RWPE2 (cell line): ENCODE measurements around the gene ZBTB20.
A peak's percentile ranks its signal among the peaks of the same experiment; 100 is the strongest.

ENCODE experiments used
- ATAC-seq: fragments of 200-7000 bp; cut with Tn5 transposase; 3 replicates; pipeline ENCODE4 v1.9.1; 2021; ENCODE audit warnings: low read depth
- DNase-seq: peaks from one replicate; pipeline ENCODE4 v3.0.0-alpha.2; 2020; ENCODE audit warnings: low spot score
- H3K27ac ChIP-seq: fragments of 450-650 bp; 2 replicates; pipeline ENCODE4 v1.5.1; 2017; ENCODE audit warnings: mild to moderate bottlenecking; ENCODE audit not compliant: poor library complexity, severe bottlenecking
- H3K27me3 ChIP-seq: fragments of 250-450 bp; sonication (Bioruptor Pico); 2 replicates; pipeline ENCODE4 v1.5.1; 2021; ENCODE audit warnings: mild to moderate bottlenecking, moderate library complexity; ENCODE audit not compliant: insufficient read depth, poor library complexity, severe bottlenecking
- H3K36me3 ChIP-seq: fragments of 250-450 bp; sonication (Bioruptor Pico); 2 replicates; pipeline ENCODE4 v1.5.1; 2020; ENCODE audit warnings: low read depth, mild to moderate bottlenecking, moderate library complexity
- H3K4me1 ChIP-seq: fragments of 250-450 bp; sonication (Bioruptor Pico); 2 replicates; pipeline ENCODE4 v1.5.1; 2021; ENCODE audit warnings: mild to moderate bottlenecking, moderate library complexity; ENCODE audit not compliant: insufficient read depth, poor library complexity, severe bottlenecking
- H3K4me3 ChIP-seq: fragments of 250-450 bp; sonication (Bioruptor Pico); 2 replicates; pipeline ENCODE4 v1.5.1; 2021; ENCODE audit warnings: mild to moderate bottlenecking, moderate library complexity; ENCODE audit not compliant: severe bottlenecking
- H3K9me3 ChIP-seq: fragments of 250-450 bp; sonication (Bioruptor Pico); 2 replicates; pipeline ENCODE4 v1.5.1; 2021; ENCODE audit warnings: mild to moderate bottlenecking, moderate library complexity; ENCODE audit not compliant: severe bottlenecking
- TF ChIP-seq, protein P1 (sequence below): fragments of 450-650 bp; IDR thresholded peaks from one replicate; pipeline ENCODE4 v1.5.1; 2017; ENCODE audit warnings: mild to moderate bottlenecking, moderate library complexity; ENCODE audit not compliant: poor library complexity, severe bottlenecking

The ZBTB20 gene

DNA sequence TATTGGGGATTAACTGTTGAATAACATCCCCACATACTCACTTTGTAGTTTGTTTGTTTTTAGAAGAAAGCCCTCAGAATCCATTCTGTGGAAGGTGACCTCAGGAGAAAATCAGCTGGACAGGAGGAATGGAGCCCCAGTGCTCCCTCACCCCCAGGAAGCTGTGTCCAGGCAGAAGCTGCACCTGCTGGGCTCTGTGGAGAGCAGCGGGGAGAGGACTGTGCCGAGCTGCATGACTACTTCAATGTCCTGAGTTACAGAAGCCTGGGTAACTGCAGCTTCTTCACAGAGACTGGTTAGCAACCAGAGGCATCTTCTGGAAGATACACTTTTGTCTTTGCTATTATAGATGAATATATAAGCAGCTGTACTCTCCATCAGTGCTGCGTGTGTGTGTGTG, 839.3 kb downstream of the ZBTB20 start:
- H3K4me1 ChIP-seq, result no peaks in the 10 kb centered on the region
- H3K9me3 ChIP-seq, result no peaks in the 10 kb centered on the region
- H3K27me3 ChIP-seq, result no peaks in the 10 kb centered on the region
- ATAC-seq, result no peak
- no peak overlapping the region for H3K4me3 ChIP-seq
- TF ChIP-seq, protein P1, sequence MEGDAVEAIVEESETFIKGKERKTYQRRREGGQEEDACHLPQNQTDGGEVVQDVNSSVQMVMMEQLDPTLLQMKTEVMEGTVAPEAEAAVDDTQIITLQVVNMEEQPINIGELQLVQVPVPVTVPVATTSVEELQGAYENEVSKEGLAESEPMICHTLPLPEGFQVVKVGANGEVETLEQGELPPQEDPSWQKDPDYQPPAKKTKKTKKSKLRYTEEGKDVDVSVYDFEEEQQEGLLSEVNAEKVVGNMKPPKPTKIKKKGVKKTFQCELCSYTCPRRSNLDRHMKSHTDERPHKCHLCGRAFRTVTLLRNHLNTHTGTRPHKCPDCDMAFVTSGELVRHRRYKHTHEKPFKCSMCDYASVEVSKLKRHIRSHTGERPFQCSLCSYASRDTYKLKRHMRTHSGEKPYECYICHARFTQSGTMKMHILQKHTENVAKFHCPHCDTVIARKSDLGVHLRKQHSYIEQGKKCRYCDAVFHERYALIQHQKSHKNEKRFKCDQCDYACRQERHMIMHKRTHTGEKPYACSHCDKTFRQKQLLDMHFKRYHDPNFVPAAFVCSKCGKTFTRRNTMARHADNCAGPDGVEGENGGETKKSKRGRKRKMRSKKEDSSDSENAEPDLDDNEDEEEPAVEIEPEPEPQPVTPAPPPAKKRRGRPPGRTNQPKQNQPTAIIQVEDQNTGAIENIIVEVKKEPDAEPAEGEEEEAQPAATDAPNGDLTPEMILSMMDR, result no peak
- DNase-seq, result no peak
- H3K27ac ChIP-seq, result no peak overlapping the region
- H3K36me3 ChIP-seq, result no peaks in the 10 kb centered on the region

DNA sequence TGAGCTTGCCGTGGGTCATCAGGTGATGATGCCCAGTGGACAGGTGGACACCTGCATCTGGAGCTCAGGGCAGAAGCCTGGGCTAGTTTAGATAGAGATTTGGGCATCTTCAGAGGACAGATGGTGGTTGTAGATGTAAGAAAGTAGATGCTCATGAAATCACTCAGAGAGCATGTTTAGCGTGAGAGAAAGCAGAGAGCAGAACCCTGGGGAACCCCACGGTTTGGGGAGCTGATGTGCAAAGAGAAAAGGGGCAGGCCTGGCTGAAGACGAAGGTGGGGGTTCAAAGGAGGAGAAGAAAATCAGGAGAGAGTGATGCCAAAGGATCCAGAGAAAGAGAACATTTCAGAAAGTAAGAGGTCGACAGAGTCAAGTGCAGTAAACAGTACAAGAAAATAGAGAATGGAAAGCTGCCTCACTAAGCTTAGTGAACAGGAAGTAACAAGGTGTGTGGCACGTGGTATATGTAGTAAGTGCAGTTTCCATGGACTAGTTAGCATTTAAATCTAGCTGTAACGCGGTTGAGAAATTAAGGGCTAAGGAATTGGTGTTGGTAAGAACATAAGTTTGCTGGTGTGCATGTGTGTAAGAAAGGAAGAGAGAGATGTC, 839.8 kb downstream of the ZBTB20 start:
- H3K36me3 ChIP-seq, result no peaks in the 10 kb centered on the region
- no peak overlapping the region for H3K4me3 ChIP-seq
- H3K4me1 ChIP-seq, result no peaks in the 10 kb centered on the region
- no peak for ATAC-seq
- DNase-seq, result no peak
- no peaks in the 10 kb centered on the region for H3K9me3 ChIP-seq
- H3K27ac ChIP-seq, result no peak overlapping the region
- TF ChIP-seq, protein P1, result no peak
- H3K27me3 ChIP-seq, result no peaks in the 10 kb centered on the region

DNA sequence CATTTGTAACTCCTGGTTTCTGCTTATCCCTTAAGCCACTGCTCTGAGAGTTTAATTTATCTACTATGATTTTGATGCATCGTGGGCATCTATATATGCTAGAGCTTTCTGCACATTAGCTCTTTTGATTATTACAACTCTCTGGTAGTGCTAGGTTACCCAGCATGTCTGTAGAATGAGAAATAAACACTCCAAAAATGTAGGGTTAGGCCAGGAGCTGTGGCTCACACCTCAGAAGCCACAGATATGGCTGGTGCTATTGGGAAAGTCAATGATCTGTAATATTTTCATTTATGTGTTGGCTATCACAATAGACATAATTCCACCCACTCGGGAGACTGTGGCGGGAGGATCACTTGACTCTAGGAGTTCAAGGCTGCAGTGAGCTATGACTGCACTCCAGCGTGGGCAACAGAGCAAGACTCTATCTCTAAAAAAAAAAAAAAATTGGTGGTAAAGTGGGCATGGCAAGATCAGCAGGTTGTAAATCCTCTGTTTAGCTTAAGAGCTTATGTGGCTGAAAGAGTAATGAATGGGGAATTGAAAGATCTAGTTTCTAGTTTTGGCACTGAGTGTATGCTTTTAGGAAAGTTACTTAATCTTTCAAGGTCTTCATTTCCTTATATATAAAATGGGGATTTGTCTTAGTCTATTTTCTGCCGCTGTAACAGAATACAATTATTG, 847.0 kb downstream of the ZBTB20 start:
- ATAC-seq, result no peak
- H3K36me3 ChIP-seq, result no peaks in the 10 kb centered on the region
- H3K4me3 ChIP-seq, result no peak overlapping the region
- H3K27ac ChIP-seq, result no peak overlapping the region
- no peak for DNase-seq
- no peaks in the 10 kb centered on the region for H3K4me1 ChIP-seq
- no peaks in the 10 kb centered on the region for H3K9me3 ChIP-seq
- TF ChIP-seq, protein P1, result no peak
- no peaks in the 10 kb centered on the region for H3K27me3 ChIP-seq

DNA sequence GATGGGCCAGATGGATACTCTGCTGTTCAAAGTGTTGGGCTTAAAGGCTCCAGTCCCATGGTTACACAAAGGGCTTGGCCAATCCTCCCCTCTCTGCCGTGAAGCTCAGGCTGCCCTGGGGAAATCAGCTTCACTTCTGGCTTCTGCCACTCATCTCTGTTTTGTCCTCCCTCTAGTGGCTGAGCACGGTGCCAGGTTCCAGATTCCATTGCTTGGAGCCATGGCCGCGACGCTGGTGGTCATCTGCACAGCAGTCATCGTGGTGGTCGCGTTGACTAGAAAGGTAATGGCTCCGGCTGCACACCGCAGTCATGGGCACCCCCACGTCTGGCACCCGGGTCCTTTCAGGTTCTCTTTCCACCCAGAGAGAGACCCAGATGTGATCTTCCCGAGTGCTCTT, 847.7 kb downstream of the ZBTB20 start:
- Histone ChIP-seq H3K36me3 (no peaks in the 10 kb centered on the region), H3K27me3 (no peaks in the 10 kb centered on the region), H3K4me1 (no peaks in the 10 kb centered on the region), H3K27ac (no peak overlapping the region), H3K4me3 (no peak overlapping the region), H3K9me3 (no peaks in the 10 kb centered on the region)
- ATAC-seq, result peak; percentile 68; the same call in 2 of the 3 replicates
- no peak for DNase-seq
- TF ChIP-seq, protein P1, result peak; percentile 33

DNA sequence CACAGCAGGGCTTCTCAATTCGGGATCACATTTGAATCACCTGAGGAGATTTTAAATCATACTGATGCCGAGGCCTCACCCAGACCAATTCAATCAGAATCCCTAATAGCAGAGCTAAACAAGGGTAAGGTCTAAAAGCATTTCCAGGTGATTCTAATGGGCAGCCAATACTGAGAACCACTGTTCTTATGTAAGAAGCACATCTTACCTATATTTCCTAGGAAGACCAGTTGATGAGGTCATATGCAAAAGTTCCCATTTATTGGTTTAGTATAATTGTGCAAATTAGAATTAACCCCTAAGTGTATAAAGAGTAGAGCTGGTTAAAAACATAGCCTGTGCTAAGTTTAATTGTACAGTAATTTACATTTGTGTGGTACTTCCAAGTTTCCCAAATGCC, 851.1 kb downstream of the ZBTB20 start:
- TF ChIP-seq, protein P1, result no peak
- no peaks in the 10 kb centered on the region for H3K9me3 ChIP-seq
- DNase-seq (no peak), ATAC-seq (no peak)
- no peak overlapping the region for H3K27ac ChIP-seq
- H3K27me3 ChIP-seq, result no peaks in the 10 kb centered on the region
- H3K4me3 ChIP-seq, result no peak overlapping the region
- H3K4me1 ChIP-seq, result no peaks in the 10 kb centered on the region
- no peaks in the 10 kb centered on the region for H3K36me3 ChIP-seq
